WTC11 (cell line): Measurements from ENCODE around the gene SEC24A. TPM values are rescaled to one million over a fixed set of nuclear protein-coding genes. Genes with fewer than 3 reads are reported as not detected.

Experiments
- ATAC-seq: fragments of 200-7000 bp; cut with Tn5 transposase; 2 replicates; pipeline ENCODE4 v1.10.0; 2021; ENCODE audit warnings: mild to moderate bottlenecking, moderate library complexity
- CTCF ChIA-PET: fragments of 300-600 bp; sonication (Branson Sonifier 250); formaldehyde crosslinking; loops from one replicate; lab custom pipeline; 2021; ENCODE audit warnings: antibody characterized with exemption; lab: Charles Lee
- POLR2A ChIA-PET: fragments of 350-600 bp; sonication (Branson Sonifier 250); formaldehyde crosslinking; loops from one replicate; lab custom pipeline; 2021; ENCODE audit warnings: antibody characterized with exemption; lab: Charles Lee
- DNase-seq: peaks from one replicate; pipeline ENCODE4 v3.0.0; 2021; ENCODE audit warnings: low spot score
- H3K27ac Mint-ChIP-seq: 2 replicates; pipeline ENCODE4 v1.8.0; 2021; ENCODE audit warnings: mixed read lengths
- H3K27me3 Mint-ChIP-seq: 2 replicates; pipeline ENCODE4 v1.8.0; 2021; ENCODE audit warnings: low read depth, mild to moderate bottlenecking, moderate library complexity, mixed read lengths
- H3K36me3 Mint-ChIP-seq: 2 replicates; pipeline ENCODE4 v1.8.0; 2021; ENCODE audit warnings: mixed read lengths
- H3K4me1 Mint-ChIP-seq: 2 replicates; pipeline ENCODE4 v1.8.0; 2022; ENCODE audit warnings: mixed read lengths
- H3K4me3 Mint-ChIP-seq: 2 replicates; pipeline ENCODE4 v1.8.0; 2021; ENCODE audit warnings: mild to moderate bottlenecking, moderate library complexity, mixed read lengths
- H3K9me3 Mint-ChIP-seq: 2 replicates; pipeline ENCODE4 v1.8.0; 2021; ENCODE audit warnings: mixed read lengths
- ELF4 ChIP-seq: sonication (generic); formaldehyde crosslinking; IDR thresholded peaks from 2 replicates; pipeline ENCODE4 v1.8.1; 2022; ENCODE audit warnings: low read depth, mild to moderate bottlenecking, moderate library complexity, missing genetic modification reagents
- ESRRA ChIP-seq: sonication (generic); formaldehyde crosslinking; IDR thresholded peaks from 2 replicates; pipeline ENCODE4 v1.8.1; 2022; ENCODE audit warnings: mild to moderate bottlenecking, missing genetic modification reagents, borderline replicate concordance
- ETV6 ChIP-seq: sonication (generic); formaldehyde crosslinking; IDR thresholded peaks from 2 replicates; pipeline ENCODE4 v1.8.1; 2022; ENCODE audit warnings: mild to moderate bottlenecking, missing genetic modification reagents
- JAZF1 ChIP-seq: fragments of 250-450 bp; sonication (Bioruptor Pico); IDR thresholded peaks from 2 replicates; pipeline ENCODE4 v1.9.0; 2021; ENCODE audit warnings: moderate library complexity, mild to moderate bottlenecking, inconsistent platforms
- NFATC4 ChIP-seq: fragments of 250-450 bp; sonication (Bioruptor Pico); IDR thresholded peaks from 2 replicates; pipeline ENCODE4 v1.9.0; 2021; ENCODE audit warnings: mild to moderate bottlenecking
- NFE2L1 ChIP-seq: sonication (generic); formaldehyde crosslinking; IDR thresholded peaks from 2 replicates; pipeline ENCODE4 v1.8.1; 2023; ENCODE audit warnings: missing genetic modification reagents
- RELA ChIP-seq: sonication (generic); formaldehyde crosslinking; IDR thresholded peaks from 2 replicates; pipeline ENCODE4 v1.8.1; 2022; ENCODE audit warnings: missing genetic modification reagents, mild to moderate bottlenecking, borderline replicate concordance
- SMAD3 ChIP-seq: sonication (generic); formaldehyde crosslinking; IDR thresholded peaks from 2 replicates; pipeline ENCODE4 v1.8.0; 2022; ENCODE audit warnings: missing genetic modification reagents, mild to moderate bottlenecking, borderline replicate concordance
- SOX15 ChIP-seq: fragments of 250-450 bp; sonication (Bioruptor Pico); IDR thresholded peaks from 2 replicates; pipeline ENCODE4 v1.9.0; 2021; ENCODE audit warnings: mild to moderate bottlenecking
- TCF7 ChIP-seq: sonication (generic); formaldehyde crosslinking; IDR thresholded peaks from 2 replicates; pipeline ENCODE4 v1.8.0; 2022; ENCODE audit warnings: mild to moderate bottlenecking, low read depth, missing genetic modification reagents, moderate library complexity
- TEAD1 ChIP-seq: sonication (generic); formaldehyde crosslinking; IDR thresholded peaks from 2 replicates; pipeline ENCODE4 v1.8.0; 2022; ENCODE audit warnings: mild to moderate bottlenecking, missing genetic modification reagents
- TEAD4 ChIP-seq: sonication (generic); formaldehyde crosslinking; IDR thresholded peaks from 2 replicates; pipeline ENCODE4 v1.8.0; 2022; ENCODE audit warnings: mild to moderate bottlenecking, missing genetic modification reagents
- TP53 ChIP-seq: sonication (generic); formaldehyde crosslinking; IDR thresholded peaks from 2 replicates; pipeline ENCODE4 v1.8.1; 2023; ENCODE audit warnings: mild to moderate bottlenecking, missing genetic modification reagents
- ZNF396 ChIP-seq: fragments of 250-450 bp; sonication (Bioruptor Pico); IDR thresholded peaks from 2 replicates; pipeline ENCODE4 v1.8.0; 2021; ENCODE audit warnings: mild to moderate bottlenecking, moderate library complexity, borderline replicate concordance
- ZNF671 ChIP-seq: fragments of 250-450 bp; sonication (Bioruptor Pico); IDR thresholded peaks from 2 replicates; pipeline ENCODE4 v1.8.0; 2021; ENCODE audit warnings: mild to moderate bottlenecking
- total RNA-seq: library from RNA; stranded (reverse); gene quantifications from 3 replicates; pipeline ENCODE4 v1.2.3, GENCODE V29; 2021
- TF ChIP-seq, protein P1 (sequence below): sonication (generic); formaldehyde crosslinking; IDR thresholded peaks from 2 replicates; pipeline ENCODE4 v1.8.1; 2023; ENCODE audit warnings: mild to moderate bottlenecking, missing genetic modification reagents, moderate library complexity
- TF ChIP-seq, protein P2 (sequence below): sonication (generic); formaldehyde crosslinking; IDR thresholded peaks from 2 replicates; pipeline ENCODE4 v1.8.0; 2023; ENCODE audit warnings: missing genetic modification reagents, mild to moderate bottlenecking, borderline replicate concordance
- TF ChIP-seq, protein P3 (sequence below): sonication (generic); formaldehyde crosslinking; conservative IDR thresholded peaks from 2 replicates; pipeline ENCODE4 v1.8.1; 2022; ENCODE audit warnings: mild to moderate bottlenecking, missing genetic modification reagents
- TF ChIP-seq, protein P4 (sequence below): fragments of 250-450 bp; sonication (Bioruptor Pico); IDR thresholded peaks from 2 replicates; pipeline ENCODE4 v2.1.2; 2022; ENCODE audit warnings: mild to moderate bottlenecking, moderate library complexity
- TF ChIP-seq, protein P5 (sequence below): sonication (generic); formaldehyde crosslinking; IDR thresholded peaks from 2 replicates; pipeline ENCODE4 v1.8.1; 2023; ENCODE audit warnings: mild to moderate bottlenecking, missing genetic modification reagents, borderline replicate concordance
- TF ChIP-seq, protein P6 (sequence below): sonication (generic); formaldehyde crosslinking; IDR thresholded peaks from 2 replicates; pipeline ENCODE4 v1.8.0; 2022; ENCODE audit warnings: mild to moderate bottlenecking, missing genetic modification reagents
- TF ChIP-seq, protein P7 (sequence below): sonication (generic); formaldehyde crosslinking; IDR thresholded peaks from 2 replicates; pipeline ENCODE4 v1.8.0; 2023; ENCODE audit warnings: missing genetic modification reagents

SEC24A gene
- total RNA-seq, 1 experiment from 2014 or later, result 30.5 TPM

DNA sequence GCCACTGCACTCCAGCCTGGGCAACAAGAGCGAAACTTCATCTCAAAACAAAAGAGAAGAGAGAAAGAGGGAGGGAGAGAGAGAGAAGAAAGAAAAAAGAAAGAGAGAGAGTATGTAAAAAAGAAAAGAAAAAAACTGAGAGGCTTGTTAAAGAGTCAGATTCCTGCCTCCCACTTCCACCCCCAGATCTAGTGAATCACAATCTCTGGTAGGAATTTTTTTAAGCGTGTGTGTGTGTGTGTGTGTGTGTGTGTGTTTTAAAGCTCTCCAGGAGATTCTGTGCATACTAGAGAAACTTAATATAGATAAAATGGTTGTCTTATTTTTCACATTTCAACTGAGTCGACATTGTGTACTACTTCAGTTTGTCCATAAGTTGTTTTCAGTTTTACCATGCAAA, 48.0 kb upstream of the SEC24A start (continued):
- no peak for TF ChIP-seq SOX15 (CRISPR knock-in tag)
- TF ChIP-seq RELA (CRISPR knock-in tag), result no peak
- no peak for TF ChIP-seq ZNF396 (CRISPR knock-in tag)
- TF ChIP-seq, protein P1, sequence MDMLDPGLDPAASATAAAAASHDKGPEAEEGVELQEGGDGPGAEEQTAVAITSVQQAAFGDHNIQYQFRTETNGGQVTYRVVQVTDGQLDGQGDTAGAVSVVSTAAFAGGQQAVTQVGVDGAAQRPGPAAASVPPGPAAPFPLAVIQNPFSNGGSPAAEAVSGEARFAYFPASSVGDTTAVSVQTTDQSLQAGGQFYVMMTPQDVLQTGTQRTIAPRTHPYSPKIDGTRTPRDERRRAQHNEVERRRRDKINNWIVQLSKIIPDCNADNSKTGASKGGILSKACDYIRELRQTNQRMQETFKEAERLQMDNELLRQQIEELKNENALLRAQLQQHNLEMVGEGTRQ (CRISPR knock-in tag), result no peak
- TF ChIP-seq TP53 (CRISPR knock-in tag), result no peak

DNA sequence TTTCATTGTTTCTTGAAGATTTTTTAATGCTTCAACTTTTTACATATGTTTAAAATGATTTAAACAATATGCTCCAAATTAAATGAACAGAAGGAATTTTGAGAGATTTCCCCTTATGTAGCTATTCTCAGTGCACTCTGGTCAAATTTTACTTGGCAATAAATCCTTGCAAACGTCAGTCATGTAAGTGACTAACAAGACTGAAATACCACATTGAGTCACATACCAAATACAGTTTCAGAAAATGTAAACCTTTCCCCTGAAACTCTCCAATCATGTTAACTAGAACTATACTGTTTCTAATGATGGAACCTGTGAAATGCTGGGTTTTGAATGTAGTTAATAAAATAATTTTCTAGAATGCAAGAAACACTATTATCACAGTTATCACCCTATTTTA, 45.5 kb upstream of the SEC24A start:
- H3K27me3 Mint-ChIP-seq, result no peaks in the 10 kb centered on the region
- no peak overlapping the region for H3K4me3 Mint-ChIP-seq
- ChIA-PET POLR2A (no interaction called here), CTCF (interaction anchor here (1.9 kb wide), 1 partner anchor 16 kb away, joined by 10 read pairs; no protein-coding TSS in a partner anchor)
- no peak overlapping the region for H3K27ac Mint-ChIP-seq
- no peaks in the 10 kb centered on the region for H3K9me3 Mint-ChIP-seq
- H3K4me1 Mint-ChIP-seq, result no peaks in the 10 kb centered on the region
- ATAC-seq, result no peak
- no peak for DNase-seq
- H3K36me3 Mint-ChIP-seq, result peaks cover 14% of the 10 kb centered on the region; the same call in 1 of the 2 replicates
- TF ChIP-seq, protein P2, sequence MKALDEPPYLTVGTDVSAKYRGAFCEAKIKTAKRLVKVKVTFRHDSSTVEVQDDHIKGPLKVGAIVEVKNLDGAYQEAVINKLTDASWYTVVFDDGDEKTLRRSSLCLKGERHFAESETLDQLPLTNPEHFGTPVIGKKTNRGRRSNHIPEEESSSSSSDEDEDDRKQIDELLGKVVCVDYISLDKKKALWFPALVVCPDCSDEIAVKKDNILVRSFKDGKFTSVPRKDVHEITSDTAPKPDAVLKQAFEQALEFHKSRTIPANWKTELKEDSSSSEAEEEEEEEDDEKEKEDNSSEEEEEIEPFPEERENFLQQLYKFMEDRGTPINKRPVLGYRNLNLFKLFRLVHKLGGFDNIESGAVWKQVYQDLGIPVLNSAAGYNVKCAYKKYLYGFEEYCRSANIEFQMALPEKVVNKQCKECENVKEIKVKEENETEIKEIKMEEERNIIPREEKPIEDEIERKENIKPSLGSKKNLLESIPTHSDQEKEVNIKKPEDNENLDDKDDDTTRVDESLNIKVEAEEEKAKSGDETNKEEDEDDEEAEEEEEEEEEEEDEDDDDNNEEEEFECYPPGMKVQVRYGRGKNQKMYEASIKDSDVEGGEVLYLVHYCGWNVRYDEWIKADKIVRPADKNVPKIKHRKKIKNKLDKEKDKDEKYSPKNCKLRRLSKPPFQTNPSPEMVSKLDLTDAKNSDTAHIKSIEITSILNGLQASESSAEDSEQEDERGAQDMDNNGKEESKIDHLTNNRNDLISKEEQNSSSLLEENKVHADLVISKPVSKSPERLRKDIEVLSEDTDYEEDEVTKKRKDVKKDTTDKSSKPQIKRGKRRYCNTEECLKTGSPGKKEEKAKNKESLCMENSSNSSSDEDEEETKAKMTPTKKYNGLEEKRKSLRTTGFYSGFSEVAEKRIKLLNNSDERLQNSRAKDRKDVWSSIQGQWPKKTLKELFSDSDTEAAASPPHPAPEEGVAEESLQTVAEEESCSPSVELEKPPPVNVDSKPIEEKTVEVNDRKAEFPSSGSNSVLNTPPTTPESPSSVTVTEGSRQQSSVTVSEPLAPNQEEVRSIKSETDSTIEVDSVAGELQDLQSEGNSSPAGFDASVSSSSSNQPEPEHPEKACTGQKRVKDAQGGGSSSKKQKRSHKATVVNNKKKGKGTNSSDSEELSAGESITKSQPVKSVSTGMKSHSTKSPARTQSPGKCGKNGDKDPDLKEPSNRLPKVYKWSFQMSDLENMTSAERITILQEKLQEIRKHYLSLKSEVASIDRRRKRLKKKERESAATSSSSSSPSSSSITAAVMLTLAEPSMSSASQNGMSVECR (CRISPR knock-in tag), result no peak
- TF ChIP-seq, protein P3, sequence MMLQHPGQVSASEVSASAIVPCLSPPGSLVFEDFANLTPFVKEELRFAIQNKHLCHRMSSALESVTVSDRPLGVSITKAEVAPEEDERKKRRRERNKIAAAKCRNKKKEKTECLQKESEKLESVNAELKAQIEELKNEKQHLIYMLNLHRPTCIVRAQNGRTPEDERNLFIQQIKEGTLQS (CRISPR knock-in tag), result no peak
- TF ChIP-seq ZNF396 (CRISPR knock-in tag) (no peak), TCF7 (CRISPR knock-in tag) (no peak), NFATC4 (CRISPR knock-in tag) (no peak), NFE2L1 (no peak), JAZF1 (CRISPR knock-in tag) (no peak), TP53 (CRISPR knock-in tag) (no peak), SMAD3 (no peak), ESRRA (CRISPR knock-in tag) (no peak), ZNF671 (no peak)
- TF ChIP-seq, protein P4, sequence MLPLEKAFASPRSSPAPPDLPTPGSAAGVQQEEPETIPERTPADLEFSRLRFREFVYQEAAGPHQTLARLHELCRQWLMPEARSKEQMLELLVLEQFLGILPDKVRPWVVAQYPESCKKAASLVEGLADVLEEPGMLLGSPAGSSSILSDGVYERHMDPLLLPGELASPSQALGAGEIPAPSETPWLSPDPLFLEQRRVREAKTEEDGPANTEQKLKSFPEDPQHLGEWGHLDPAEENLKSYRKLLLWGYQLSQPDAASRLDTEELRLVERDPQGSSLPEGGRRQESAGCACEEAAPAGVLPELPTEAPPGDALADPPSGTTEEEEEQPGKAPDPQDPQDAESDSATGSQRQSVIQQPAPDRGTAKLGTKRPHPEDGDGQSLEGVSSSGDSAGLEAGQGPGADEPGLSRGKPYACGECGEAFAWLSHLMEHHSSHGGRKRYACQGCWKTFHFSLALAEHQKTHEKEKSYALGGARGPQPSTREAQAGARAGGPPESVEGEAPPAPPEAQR (CRISPR knock-in tag), result no peak

DNA sequence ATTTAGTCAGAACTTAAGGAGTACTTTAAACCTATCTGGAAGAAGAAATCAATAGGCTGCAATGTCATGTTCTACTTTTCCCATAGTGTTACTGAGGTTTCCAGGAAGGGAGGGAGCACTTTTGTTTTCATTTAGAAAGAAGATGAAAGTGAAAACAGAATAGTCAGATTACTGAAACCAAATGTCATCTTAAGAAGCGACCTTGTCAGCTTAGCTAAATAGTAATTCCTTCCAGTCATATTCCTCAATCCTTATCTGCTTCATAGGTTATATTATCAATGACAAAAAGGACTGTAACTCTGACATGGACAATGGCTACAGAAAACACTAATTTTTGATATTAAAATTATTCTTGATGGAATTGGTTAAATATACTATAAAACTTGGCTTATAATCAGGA, 43.7 kb upstream of the SEC24A start:
- Mint-ChIP-seq H3K9me3 (no peaks in the 10 kb centered on the region), H3K36me3 (peaks cover 27% of the 10 kb centered on the region), H3K4me1 (no peaks in the 10 kb centered on the region), H3K4me3 (no peak overlapping the region), H3K27ac (no peak overlapping the region), H3K27me3 (no peaks in the 10 kb centered on the region)
- ChIA-PET CTCF (interaction anchor here (6.2 kb wide), 1 partner anchor 18 kb away, joined by 24 read pairs; no protein-coding TSS in a partner anchor), POLR2A (no interaction called here)
- ATAC-seq (no peak), DNase-seq (no peak)
- TF ChIP-seq TEAD1 (CRISPR knock-in tag), result no peak
- no peak for TF ChIP-seq ELF4 (CRISPR knock-in tag)
- TF ChIP-seq, protein P5, sequence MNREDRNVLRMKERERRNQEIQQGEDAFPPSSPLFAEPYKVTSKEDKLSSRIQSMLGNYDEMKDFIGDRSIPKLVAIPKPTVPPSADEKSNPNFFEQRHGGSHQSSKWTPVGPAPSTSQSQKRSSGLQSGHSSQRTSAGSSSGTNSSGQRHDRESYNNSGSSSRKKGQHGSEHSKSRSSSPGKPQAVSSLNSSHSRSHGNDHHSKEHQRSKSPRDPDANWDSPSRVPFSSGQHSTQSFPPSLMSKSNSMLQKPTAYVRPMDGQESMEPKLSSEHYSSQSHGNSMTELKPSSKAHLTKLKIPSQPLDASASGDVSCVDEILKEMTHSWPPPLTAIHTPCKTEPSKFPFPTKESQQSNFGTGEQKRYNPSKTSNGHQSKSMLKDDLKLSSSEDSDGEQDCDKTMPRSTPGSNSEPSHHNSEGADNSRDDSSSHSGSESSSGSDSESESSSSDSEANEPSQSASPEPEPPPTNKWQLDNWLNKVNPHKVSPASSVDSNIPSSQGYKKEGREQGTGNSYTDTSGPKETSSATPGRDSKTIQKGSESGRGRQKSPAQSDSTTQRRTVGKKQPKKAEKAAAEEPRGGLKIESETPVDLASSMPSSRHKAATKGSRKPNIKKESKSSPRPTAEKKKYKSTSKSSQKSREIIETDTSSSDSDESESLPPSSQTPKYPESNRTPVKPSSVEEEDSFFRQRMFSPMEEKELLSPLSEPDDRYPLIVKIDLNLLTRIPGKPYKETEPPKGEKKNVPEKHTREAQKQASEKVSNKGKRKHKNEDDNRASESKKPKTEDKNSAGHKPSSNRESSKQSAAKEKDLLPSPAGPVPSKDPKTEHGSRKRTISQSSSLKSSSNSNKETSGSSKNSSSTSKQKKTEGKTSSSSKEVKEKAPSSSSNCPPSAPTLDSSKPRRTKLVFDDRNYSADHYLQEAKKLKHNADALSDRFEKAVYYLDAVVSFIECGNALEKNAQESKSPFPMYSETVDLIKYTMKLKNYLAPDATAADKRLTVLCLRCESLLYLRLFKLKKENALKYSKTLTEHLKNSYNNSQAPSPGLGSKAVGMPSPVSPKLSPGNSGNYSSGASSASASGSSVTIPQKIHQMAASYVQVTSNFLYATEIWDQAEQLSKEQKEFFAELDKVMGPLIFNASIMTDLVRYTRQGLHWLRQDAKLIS (CRISPR knock-in tag), result no peak
- TF ChIP-seq, protein P6, sequence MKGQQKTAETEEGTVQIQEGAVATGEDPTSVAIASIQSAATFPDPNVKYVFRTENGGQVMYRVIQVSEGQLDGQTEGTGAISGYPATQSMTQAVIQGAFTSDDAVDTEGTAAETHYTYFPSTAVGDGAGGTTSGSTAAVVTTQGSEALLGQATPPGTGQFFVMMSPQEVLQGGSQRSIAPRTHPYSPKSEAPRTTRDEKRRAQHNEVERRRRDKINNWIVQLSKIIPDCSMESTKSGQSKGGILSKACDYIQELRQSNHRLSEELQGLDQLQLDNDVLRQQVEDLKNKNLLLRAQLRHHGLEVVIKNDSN (CRISPR knock-in tag), result no peak
- TF ChIP-seq, protein P7, sequence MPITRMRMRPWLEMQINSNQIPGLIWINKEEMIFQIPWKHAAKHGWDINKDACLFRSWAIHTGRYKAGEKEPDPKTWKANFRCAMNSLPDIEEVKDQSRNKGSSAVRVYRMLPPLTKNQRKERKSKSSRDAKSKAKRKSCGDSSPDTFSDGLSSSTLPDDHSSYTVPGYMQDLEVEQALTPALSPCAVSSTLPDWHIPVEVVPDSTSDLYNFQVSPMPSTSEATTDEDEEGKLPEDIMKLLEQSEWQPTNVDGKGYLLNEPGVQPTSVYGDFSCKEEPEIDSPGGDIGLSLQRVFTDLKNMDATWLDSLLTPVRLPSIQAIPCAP (CRISPR knock-in tag), result no peak
- no peak for TF ChIP-seq RELA (CRISPR knock-in tag)
- TF ChIP-seq ETV6 (CRISPR knock-in tag), result no peak
- no peak for TF ChIP-seq TEAD4 (CRISPR knock-in tag)
